CD4-positive, alpha-beta T cell treated with Interleukin-1 beta for 1 hour (primary cell): Measurements from ENCODE around the gene KISS1R.

Experiments used
- DNase-seq, 2 donors: peaks; one replicate each; pipeline ENCODE4 v3.0.0-alpha.2; 2020 to 2022

The KISS1R gene

DNA sequence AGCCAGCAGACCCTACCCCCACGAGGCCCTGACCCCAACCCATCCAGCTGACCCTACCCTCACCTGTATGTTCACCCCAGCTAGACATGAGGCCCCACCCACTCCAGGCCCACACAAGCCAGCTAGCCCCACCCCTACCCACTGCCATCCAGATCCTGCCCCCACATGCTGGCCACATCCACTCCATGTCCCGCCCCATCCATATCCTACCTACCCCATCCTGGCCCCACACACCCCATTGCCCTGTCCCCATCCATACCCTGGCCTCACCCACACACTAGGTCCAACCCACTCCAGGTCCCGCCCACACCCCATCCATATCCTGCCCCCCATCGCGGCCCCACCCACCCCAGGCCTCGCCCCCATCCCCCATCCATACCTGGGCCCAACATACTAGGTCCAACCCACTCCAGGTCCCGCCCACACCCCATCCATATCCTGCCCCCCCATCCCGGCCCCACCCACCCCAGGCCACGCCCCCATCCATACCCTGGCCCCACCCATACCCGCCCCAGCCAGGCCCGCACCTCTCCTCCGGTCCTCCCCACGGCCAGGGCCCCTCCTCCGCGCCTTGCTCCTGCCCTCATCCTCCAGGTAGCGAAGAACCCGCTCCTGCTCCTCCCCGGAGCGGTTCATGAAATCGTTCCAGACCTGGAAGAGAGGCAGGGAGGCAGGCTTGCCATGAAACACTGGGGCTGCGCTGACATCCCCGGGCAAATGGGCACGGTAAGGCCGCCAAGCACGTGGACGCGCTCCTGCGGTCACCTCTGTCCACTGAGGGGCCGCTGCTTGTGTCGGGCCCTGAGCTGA is 16.6 kb upstream of the KISS1R start:
- DNase-seq: peak; percentile 50 to 60

DNA sequence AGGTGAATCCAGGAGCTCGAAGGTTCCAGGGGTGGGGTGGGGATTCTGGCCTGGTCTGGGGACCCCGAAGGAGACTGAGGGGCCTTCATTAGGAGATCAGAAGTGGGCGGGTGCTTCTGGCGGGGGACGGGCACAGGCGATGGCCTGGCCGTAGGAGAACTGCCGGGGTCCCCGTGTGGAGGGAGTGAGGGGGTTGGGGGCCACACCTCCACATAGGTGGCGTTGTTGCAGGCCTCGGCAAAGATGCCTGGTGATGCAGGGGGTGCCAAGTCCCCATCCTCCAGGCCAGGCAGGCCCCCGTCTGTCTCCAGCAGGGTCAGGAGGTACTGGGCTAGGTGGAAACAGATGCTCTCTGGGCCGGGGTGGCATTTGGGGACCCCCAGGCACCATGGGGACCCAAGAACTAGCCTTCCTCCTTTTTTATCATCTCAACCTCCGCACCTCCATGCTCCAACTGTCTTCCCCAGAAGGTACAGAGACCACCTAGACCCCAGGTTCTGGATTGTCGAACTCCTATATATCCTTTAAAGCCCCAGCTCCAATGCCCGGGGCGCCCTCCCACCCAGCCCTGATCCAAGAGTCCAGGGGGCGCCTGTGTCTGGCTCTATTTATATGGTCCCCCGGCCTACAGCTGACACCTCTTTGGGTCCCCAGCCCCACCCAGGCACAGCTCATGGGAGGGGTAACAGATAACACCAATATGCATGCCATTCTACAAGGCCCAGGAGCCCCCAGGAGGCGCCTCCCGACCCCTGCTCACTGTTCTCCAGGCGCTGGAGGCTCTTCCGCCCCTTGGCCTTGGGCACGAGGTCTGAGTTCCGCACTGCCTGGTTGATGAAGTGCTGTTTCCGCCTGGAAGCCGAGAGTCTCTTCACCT is 15.7 kb upstream of the KISS1R start:
- DNase-seq: no peak

GRCh38 chr19:902093-902370 is 15.1 kb upstream of the KISS1R start:
- no peak for DNase-seq

DNA sequence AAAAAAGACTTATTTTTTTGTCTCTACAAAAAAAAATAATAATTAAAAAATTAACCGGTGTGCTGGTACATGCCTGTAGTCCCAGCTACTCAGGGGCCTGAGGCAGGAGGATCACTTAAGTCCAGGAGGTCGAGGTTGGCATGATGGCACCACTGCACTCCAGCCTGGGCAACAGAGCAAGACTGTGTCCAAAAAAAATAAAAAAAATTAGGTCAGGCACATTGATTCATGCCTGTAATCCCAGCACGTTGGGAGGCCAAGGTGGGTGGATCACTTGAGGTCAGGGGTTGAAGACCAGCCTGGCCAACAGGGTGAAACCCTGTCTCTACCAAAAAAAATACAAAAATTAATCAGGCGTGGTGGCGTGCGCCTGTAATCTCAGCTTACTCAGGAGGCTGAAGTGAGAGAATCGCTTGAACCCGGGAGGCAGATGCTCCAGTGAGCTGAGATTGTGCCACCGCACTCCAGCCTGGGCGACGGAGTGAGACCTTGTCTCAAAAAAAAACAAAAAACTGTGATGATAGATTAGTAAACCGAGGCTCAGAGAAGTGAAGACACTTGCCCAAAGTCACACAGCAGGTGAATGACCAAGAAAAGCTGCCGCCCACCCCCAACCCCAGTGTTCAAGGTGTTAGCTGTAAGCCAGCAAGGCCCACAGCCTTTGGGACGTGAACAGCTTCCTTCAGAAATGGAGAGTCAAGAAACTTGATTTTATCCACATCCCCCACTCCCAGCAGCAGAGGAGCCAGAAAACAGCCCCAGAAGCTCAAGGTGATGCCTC is 14.5 kb upstream of the KISS1R start:
- no peak for DNase-seq

DNA sequence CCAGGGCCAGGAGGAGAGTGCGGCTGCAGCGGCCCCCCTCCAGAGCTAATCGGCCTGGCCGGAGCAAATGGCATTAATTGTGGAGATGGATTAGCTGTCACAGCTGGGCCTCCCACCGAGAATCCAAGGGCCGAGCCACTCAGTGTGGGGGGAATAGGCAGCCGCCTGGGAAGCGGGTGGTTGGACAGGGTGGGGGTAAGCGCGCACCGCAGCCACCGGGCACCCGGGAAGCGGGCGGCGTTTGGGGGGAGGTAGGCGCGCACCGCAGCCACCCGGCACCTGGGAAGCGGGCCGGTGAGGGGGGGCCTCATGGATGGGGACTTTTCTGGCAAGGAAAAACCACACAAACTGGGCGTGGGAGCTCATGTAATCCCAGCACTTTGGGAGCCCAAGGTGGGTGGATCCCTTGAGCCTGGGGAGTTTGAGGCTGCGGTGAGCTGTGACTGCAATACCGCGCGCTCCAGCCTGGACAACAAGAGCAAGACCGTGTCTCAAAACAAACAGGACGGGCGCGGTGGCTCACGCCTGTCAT is 13.8 kb upstream of the KISS1R start:
- DNase-seq: no peak

GRCh38 chr19:904545-904944 is 12.6 kb upstream of the KISS1R start:
- DNase-seq: no peak

GRCh38 chr19:906480-906879 is 10.7 kb upstream of the KISS1R start:
- peak; percentile 45 to 46 for DNase-seq

GRCh38 chr19:907183-907853 is 9.8 kb upstream of the KISS1R start:
- DNase-seq: peak; percentile 38 to 77

DNA sequence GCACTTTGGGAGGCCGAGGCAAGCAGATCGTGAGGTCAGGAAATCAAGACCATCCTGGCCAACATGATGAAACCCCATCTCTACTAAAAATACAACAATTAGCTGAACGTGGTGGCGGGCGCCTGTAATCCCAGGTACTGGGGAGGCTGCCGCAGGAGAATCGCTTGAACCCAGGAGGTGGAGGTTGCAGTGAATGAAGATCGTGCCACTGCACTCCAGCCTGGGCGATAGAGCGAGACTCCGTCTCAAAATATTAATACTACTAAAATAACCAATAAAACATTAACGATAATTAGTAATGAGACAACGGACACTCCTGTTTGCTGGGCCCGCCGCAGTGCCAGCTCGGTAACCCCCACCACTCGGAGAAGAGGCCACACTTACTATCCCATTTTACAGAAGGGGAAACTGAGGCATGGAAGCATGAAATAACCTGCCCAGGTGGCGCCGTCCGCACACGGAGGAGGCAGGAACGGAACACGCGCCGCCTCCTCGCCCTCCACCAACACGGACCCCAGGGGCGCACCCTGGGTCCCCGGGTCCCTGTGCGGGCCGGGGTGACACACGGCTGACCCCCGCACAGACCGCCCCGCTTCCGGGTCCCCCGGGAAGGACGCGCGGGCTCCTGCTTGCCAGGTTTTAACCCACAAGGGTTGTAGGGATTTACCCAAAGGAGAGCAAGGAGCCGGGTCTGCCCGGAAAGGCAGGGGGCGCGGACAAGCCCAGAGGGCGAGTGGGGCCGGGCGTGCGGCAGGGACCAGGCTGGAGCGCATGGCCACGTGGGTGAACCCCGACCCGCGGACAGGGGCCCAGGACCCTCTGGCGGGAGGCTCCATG is 5.7 kb upstream of the KISS1R start:
- DNase-seq: no peak

GRCh38 chr19:912181-913079 is 4.7 kb upstream of the KISS1R start:
- peak; percentile 53 to 56 for DNase-seq

DNA sequence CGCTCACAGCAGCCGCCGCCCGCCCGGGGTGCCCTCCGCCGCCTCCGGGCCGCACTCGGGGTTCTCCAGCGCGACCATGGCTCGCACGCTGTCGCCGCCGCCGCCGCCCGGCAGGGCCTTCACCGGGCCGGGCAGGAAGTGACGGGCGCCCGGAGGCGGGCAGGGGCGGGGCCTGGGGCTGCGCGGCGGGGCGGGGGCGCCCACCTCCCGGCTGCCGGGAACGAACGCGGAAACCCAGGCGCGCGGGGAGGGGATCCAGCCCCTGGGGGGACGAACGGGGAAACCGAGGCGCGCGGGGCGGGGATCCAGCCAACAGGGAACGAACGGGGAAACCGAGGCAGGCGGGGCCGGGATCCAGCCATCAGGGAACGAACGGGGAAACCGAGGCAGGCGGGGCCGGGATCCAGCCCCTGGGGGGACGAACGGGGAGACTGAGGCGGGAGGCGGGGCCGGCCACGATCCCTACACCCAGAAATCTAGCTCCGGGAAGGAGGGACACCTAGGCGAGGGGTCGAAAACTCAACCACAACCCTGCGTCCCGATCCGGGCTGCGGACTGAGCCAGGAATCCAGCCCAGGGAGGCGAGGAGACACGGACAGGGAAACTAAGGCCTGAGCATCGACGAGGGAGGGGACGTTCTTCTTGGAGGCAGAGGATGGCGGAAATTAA is 3.9 kb upstream of the KISS1R start, which contains the start of gene R3HDM4:
Gene R3HDM4, minus strand, starts transcription at position 140 of the 669 bp plus-strand sequence. Its CDS starts 62 bp downstream, at position 78.
- peak; percentile 87 to 90 for DNase-seq

DNA sequence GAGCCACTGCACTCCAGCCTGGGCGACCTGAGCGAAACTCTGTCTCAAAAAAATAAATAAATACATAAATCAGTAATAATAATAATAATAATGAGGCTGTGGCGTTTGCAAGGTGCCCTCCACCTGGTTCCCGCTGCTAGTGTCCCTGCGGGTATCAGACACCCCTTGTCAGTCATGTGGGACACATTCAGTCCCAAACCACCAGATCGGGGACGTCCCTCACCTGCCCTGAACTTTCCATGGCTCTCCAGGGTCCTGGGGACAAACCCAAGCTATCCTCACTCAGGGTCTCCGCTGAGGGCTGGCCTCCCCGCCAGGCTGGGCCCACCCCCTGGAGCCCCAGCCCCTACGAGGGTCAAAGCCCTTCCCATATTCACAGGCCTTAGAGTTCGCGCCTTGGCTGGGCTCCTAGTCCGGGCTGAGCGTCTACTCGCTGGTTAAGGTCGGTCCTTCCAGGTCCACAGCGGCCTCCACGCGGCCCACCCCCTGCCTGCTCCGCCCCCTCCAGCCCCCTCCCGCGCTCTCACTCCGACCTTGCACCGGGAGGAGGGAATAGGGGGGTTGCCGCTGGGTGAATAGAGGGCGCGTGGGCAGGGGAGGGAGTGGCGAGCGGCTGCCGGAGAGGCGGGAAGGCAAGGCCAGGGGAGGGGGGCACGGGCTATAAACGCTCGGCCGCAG is 349 bp upstream of the KISS1R start:
- no peak for DNase-seq

DNA sequence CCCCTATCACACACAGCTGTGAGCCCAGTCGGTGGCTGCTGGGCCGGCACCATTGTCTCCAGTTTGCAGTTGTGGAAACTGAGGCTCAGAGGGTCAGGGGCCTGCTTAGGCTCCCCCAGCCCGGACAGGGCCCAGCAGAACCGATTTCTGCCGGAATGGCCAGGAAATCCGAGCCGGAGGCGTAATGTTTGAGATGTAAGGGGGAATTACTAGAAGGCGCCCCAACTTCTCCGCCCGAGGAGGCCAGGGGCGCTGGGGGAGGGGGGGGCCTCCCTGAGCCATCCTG is 962 bp downstream of the KISS1R start:
- DNase-seq: no peak

GRCh38 chr19:918481-919198 is 1.5 kb downstream of the KISS1R start:
- no peak for DNase-seq

- peak in 1 of 2 donors; percentile 45 for DNase-seq
These were observed 2.3 kb downstream of the KISS1R start for GRCh38 chr19:919199-920050.

DNA sequence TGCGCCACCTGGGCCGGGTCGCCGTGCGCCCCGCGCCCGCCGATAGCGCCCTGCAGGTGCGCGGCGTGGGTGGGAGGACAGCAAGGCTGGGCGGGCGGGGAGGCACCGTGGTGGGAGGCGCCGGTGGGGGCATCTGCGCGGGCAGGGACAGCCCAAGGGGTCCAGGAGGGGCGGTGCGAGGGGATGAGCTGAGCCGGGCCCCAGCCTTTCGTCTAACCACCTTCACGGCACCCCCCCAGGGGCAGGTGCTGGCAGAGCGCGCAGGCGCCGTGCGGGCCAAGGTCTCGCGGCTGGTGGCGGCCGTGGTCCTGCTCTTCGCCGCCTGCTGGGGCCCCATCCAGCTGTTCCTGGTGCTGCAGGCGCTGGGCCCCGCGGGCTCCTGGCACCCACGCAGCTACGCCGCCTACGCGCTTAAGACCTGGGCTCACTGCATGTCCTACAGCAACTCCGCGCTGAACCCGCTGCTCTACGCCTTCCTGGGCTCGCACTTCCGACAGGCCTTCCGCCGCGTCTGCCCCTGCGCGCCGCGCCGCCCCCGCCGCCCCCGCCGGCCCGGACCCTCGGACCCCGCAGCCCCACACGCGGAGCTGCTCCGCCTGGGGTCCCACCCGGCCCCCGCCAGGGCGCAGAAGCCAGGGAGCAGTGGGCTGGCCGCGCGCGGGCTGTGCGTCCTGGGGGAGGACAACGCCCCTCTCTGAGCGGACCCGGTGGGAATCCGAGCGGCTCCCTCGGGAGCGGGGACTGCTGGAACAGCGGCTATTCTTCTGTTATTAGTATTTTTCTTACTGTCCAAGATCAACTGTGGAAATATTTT is 3.1 kb downstream of the KISS1R start:
- DNase-seq: peak; percentile 75 to 82

DNA sequence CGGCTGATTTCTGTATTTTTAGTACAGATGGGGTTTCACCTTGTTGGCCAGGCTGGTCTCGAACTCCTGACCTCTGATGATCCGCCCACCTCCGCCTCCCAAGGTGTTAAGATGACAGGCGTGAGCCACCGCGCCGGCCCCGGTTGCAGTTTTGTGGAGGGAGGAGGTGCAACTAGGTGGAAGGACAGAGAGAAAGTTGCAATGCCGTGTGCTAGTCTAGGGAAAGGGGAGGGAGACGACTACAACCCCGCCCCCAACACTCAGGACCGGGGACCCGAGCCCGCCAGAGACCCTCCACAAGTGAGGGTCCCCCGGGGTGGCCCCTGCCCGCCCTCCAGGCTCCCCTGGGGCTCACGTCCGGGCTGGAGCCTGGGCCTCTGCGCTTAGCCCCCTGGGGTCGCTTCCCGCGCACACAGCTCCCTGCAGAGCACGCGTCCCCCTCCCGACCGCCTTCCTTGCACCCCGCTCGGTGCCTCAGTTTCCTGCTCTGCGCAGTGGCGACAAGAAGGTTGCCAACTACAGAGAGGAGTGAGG is 7.5 kb downstream of the KISS1R start:
- no peak for DNase-seq
